Neural progenitor cell (in vitro differentiated cells): Measurements from ENCODE around the gene XPNPEP2. TPM values are rescaled to one million over a fixed set of nuclear protein-coding genes. Genes with fewer than 3 reads are reported as not detected.
A peak's percentile ranks its signal among the peaks of the same experiment; 100 is the strongest.

Experiments used
- DNase-seq: peaks from one replicate; pipeline ENCODE4 v3.0.0-alpha.2; 2016; ENCODE audit warnings: low spot score
- H2AFZ ChIP-seq: fragments of 200-600 bp; sonication (generic); replicated peaks from 2 replicates; pipeline ENCODE4 v1.6.1; 2016; ENCODE audit warnings: antibody characterized with exemption
- H3F3A ChIP-seq: fragments of 200-600 bp; sonication (generic); 2 replicates; pipeline ENCODE4 v1.6.1; 2016; ENCODE audit warnings: antibody characterized with exemption, low read depth
- H3K27ac ChIP-seq: fragments of 200-600 bp; sonication (generic); 2 replicates; pipeline ENCODE4 v1.5.1; 2016; ENCODE audit warnings: mild to moderate bottlenecking
- H3K27me3 ChIP-seq: fragments of 200-600 bp; sonication (generic); 2 replicates; pipeline ENCODE4 v1.6.1; 2016; ENCODE audit warnings: mild to moderate bottlenecking, moderate library complexity
- H3K36me3 ChIP-seq: fragments of 200-600 bp; sonication (generic); 2 replicates; pipeline ENCODE4 v1.5.1; 2016
- H3K4me1 ChIP-seq: fragments of 200-600 bp; sonication (generic); 2 replicates; pipeline ENCODE4 v1.6.1; 2016; ENCODE audit warnings: mixed run types
- H3K4me2 ChIP-seq: fragments of 200-600 bp; sonication (generic); 2 replicates; pipeline ENCODE4 v1.6.1; 2016
- H3K4me3 ChIP-seq: fragments of 200-600 bp; sonication (generic); 2 replicates; pipeline ENCODE4 v1.5.1; 2016
- H3K79me2 ChIP-seq: fragments of 200-600 bp; sonication (generic); 2 replicates; pipeline ENCODE4 v1.6.1; 2016; ENCODE audit warnings: low read depth
- H3K9ac ChIP-seq: fragments of 200-600 bp; sonication (generic); 2 replicates; pipeline ENCODE4 v1.6.1; 2016
- H3K9me3 ChIP-seq: fragments of 200-600 bp; sonication (generic); 2 replicates; pipeline ENCODE4 v1.5.1; 2016; ENCODE audit warnings: low read depth
- H4K20me1 ChIP-seq: fragments of 200-600 bp; sonication (generic); 2 replicates; pipeline ENCODE4 v1.6.1; 2016; ENCODE audit warnings: low read depth
- H3K27ac Mint-ChIP-seq: 3 replicates; pipeline ENCODE4 v1.8.0; 2021; ENCODE audit warnings: mixed read lengths
- H3K27me3 Mint-ChIP-seq: 2 replicates; pipeline ENCODE4 v1.8.0; 2022; ENCODE audit warnings: low read depth, mild to moderate bottlenecking, inconsistent platforms, moderate library complexity, mixed read lengths; ENCODE audit not compliant: insufficient read depth
- H3K36me3 Mint-ChIP-seq: 3 replicates; pipeline ENCODE4 v1.8.0; 2021; ENCODE audit warnings: mixed read lengths
- H3K4me1 Mint-ChIP-seq: 3 replicates; pipeline ENCODE4 v1.8.0; 2021; ENCODE audit warnings: mixed read lengths
- H3K4me3 Mint-ChIP-seq: 3 replicates; pipeline ENCODE4 v1.8.0; 2021; ENCODE audit warnings: mild to moderate bottlenecking, moderate library complexity, mixed read lengths
- H3K9me3 Mint-ChIP-seq: 3 replicates; pipeline ENCODE4 v1.8.0; 2020; ENCODE audit warnings: mixed read lengths
- CTCF ChIP-seq: fragments of 200-600 bp; sonication (generic); IDR thresholded peaks from 2 replicates; pipeline ENCODE4 v1.5.1; 2017; ENCODE audit warnings: antibody characterized with exemption, mild to moderate bottlenecking
- EZH2 ChIP-seq: fragments of 200-600 bp; sonication (generic); IDR thresholded peaks from 2 replicates; pipeline ENCODE4 v1.6.1; 2017; ENCODE audit warnings: antibody characterized with exemption, mild to moderate bottlenecking, moderate library complexity
- EZH2phosphoT487 ChIP-seq: fragments of 200-600 bp; sonication (generic); IDR thresholded peaks from 2 replicates; pipeline ENCODE4 v1.6.1; 2017; ENCODE audit warnings: antibody characterized with exemption
- total RNA-seq: library from RNA; depleted of rRNA; stranded (reverse); fragments of >200 nt; gene quantifications from 2 replicates; pipeline ENCODE4 v1.2.3, GENCODE V29; 2015; ENCODE audit warnings: low replicate concordance

The XPNPEP2 gene
- total RNA-seq, 1 donor from 2014 or later, result 1.7 TPM

GRCh38 chrX:129719268-129719667, 19.5 kb upstream of the XPNPEP2 start:
- H3K36me3 Mint-ChIP-seq, result no peaks in the 10 kb centered on the region
- DNase-seq, result no peak
- H3K27ac Mint-ChIP-seq, result no peak overlapping the region

GRCh38 chrX:129719931-129720530, 18.7 kb upstream of the XPNPEP2 start:
- Mint-ChIP-seq H3K9me3 (no peaks in the 10 kb centered on the region), H3K27me3 (peaks cover 5% of the 10 kb centered on the region), H3K36me3 (no peaks in the 10 kb centered on the region)

More at GRCh38 chrX:129719268-129719667, 19.5 kb upstream of the XPNPEP2 start:
- no peak overlapping the region for H3K4me3 Mint-ChIP-seq
- Histone ChIP-seq H3K9ac (no peak overlapping the region), H3K36me3 (no peaks in the 10 kb centered on the region), H3K4me2 (no peak overlapping the region), H3K79me2 (no peaks in the 10 kb centered on the region), H4K20me1 (no peaks in the 10 kb centered on the region), H3K4me1 (no peaks in the 10 kb centered on the region), H3K9me3 (no peaks in the 10 kb centered on the region), H3K4me3 (no peak overlapping the region), H3F3A (no peaks in the 10 kb centered on the region), H3K27ac (no peak overlapping the region), H2AFZ (no peak overlapping the region), H3K27me3 (no peaks in the 10 kb centered on the region)
- H3K4me1 Mint-ChIP-seq, result peaks cover 3% of the 10 kb centered on the region
- peaks cover 5% of the 10 kb centered on the region for H3K27me3 Mint-ChIP-seq
- H3K9me3 Mint-ChIP-seq, result no peaks in the 10 kb centered on the region
- TF ChIP-seq EZH2phosphoT487 (no peak), CTCF (no peak), EZH2 (no peak)

GRCh38 chrX:129720741-129721140, 18.0 kb upstream of the XPNPEP2 start:
- no peak overlapping the region for H3K9ac ChIP-seq
- no peaks in the 10 kb centered on the region for H3K27me3 ChIP-seq
- no peak overlapping the region for H3K4me2 ChIP-seq
- H3K9me3 ChIP-seq, result no peaks in the 10 kb centered on the region
- no peak for DNase-seq
- H3K79me2 ChIP-seq, result no peaks in the 10 kb centered on the region
- Mint-ChIP-seq H3K36me3 (no peaks in the 10 kb centered on the region), H3K27me3 (peaks cover 5% of the 10 kb centered on the region), H3K4me1 (peaks cover 3% of the 10 kb centered on the region), H3K27ac (no peak overlapping the region), H3K9me3 (no peaks in the 10 kb centered on the region), H3K4me3 (no peak overlapping the region)
- H3K27ac ChIP-seq, result no peak overlapping the region
- TF ChIP-seq EZH2phosphoT487 (no peak), EZH2 (no peak), CTCF (no peak)
- H3K36me3 ChIP-seq, result no peaks in the 10 kb centered on the region
- no peak overlapping the region for H3K4me3 ChIP-seq
- H2AFZ ChIP-seq, result no peak overlapping the region
- H3K4me1 ChIP-seq, result no peaks in the 10 kb centered on the region
- H3F3A ChIP-seq, result no peaks in the 10 kb centered on the region
- no peaks in the 10 kb centered on the region for H4K20me1 ChIP-seq

More at GRCh38 chrX:129719931-129720530, 18.7 kb upstream of the XPNPEP2 start:
- no peak overlapping the region for H3K9ac ChIP-seq
- H2AFZ ChIP-seq, result no peak overlapping the region
- no peak overlapping the region for H3K27ac ChIP-seq
- H3K36me3 ChIP-seq, result no peaks in the 10 kb centered on the region
- no peaks in the 10 kb centered on the region for H3K9me3 ChIP-seq
- no peak for DNase-seq
- no peaks in the 10 kb centered on the region for H3K4me1 ChIP-seq
- peaks cover 3% of the 10 kb centered on the region for H3K4me1 Mint-ChIP-seq
- TF ChIP-seq EZH2phosphoT487 (no peak), EZH2 (no peak), CTCF (no peak)
- H3K27ac Mint-ChIP-seq, result peak overlapping the region; percentile 22
- H3K4me3 ChIP-seq, result no peak overlapping the region
- no peaks in the 10 kb centered on the region for H4K20me1 ChIP-seq
- H3K27me3 ChIP-seq, result no peaks in the 10 kb centered on the region
- H3K4me3 Mint-ChIP-seq, result no peak overlapping the region
- no peaks in the 10 kb centered on the region for H3F3A ChIP-seq
- H3K4me2 ChIP-seq, result no peak overlapping the region
- no peaks in the 10 kb centered on the region for H3K79me2 ChIP-seq
